NCI-H187 (cell line): ENCODE data around the gene CADM1.

Experiments used
- DNase-seq, 2 experiments: peaks; one replicate each; lab custom pipeline; 2025; lab: John Stamatoyannopoulos, UW

Gene CADM1

GRCh38 chr11:115244758-115245157, 259.5 kb downstream of the CADM1 start:
- DNase-seq, result no peak

GRCh38 chr11:115244296-115244695, 259.9 kb downstream of the CADM1 start:
- no peak for DNase-seq

GRCh38 chr11:115242982-115243381, 261.2 kb downstream of the CADM1 start:
- DNase-seq, result no peak

- no peak for DNase-seq
Observed at GRCh38 chr11:115241899-115242298, 262.3 kb downstream of the CADM1 start.

- no peak for DNase-seq
Observed at GRCh38 chr11:115238791-115239190, 265.4 kb downstream of the CADM1 start.

GRCh38 chr11:115238086-115238485, 266.1 kb downstream of the CADM1 start:
- no peak for DNase-seq

GRCh38 chr11:115237578-115237977, 266.6 kb downstream of the CADM1 start:
- no peak for DNase-seq

- DNase-seq, result no peak
Observed at GRCh38 chr11:115234794-115235193, 269.4 kb downstream of the CADM1 start.

- no peak for DNase-seq
Observed at GRCh38 chr11:115226556-115226955, 277.7 kb downstream of the CADM1 start.

- DNase-seq, result no peak
Observed at GRCh38 chr11:115224551-115224950, 279.7 kb downstream of the CADM1 start.

GRCh38 chr11:115222863-115223530, 281.2 kb downstream of the CADM1 start:
- DNase-seq, result no peak

- DNase-seq, result no peak
Observed at GRCh38 chr11:115222218-115222862, 281.9 kb downstream of the CADM1 start.

- no peak for DNase-seq
Observed at GRCh38 chr11:115221461-115222069, 282.6 kb downstream of the CADM1 start.

GRCh38 chr11:115220911-115221310, 283.3 kb downstream of the CADM1 start:
- no peak for DNase-seq

GRCh38 chr11:115220423-115220822, 283.8 kb downstream of the CADM1 start:
- no peak for DNase-seq

- no peak for DNase-seq
Observed at GRCh38 chr11:115219376-115219775, 284.8 kb downstream of the CADM1 start.

- no peak for DNase-seq
Observed at GRCh38 chr11:115217726-115218311, 286.4 kb downstream of the CADM1 start.

- no peak for DNase-seq
Observed at GRCh38 chr11:115215694-115216617, 288.3 kb downstream of the CADM1 start.

- no peak for DNase-seq
Observed at GRCh38 chr11:115214644-115215234, 289.5 kb downstream of the CADM1 start.

GRCh38 chr11:115213007-115213406, 291.2 kb downstream of the CADM1 start:
- DNase-seq, result no peak

GRCh38 chr11:115208808-115209259, 295.4 kb downstream of the CADM1 start:
- DNase-seq, result peak; percentile 27 to 45
